ENCODE data around the gene VAPB. TPM values are rescaled to one million over a fixed set of nuclear protein-coding genes. Genes with fewer than 3 reads are reported as not detected.

Gene VAPB
- total and polyA plus RNA-seq, 2 donors from 2014 or later, result 49.3 to 60.4 TPM

GRCh38 chr20:58441723-58442122 is 52.7 kb downstream of the VAPB start:
- Histone ChIP-seq H3K4me3 (ENCODE audit: low read length in 3 of 3) (no peak overlapping the region), H3K9me3 (ENCODE audit: control insufficient read depth in 2 of 3, insufficient read depth in 1 of 3, low read length in 3 of 3) (no peaks in the 10 kb centered on the region), H3K27ac (ENCODE audit: low read depth in 2 of 2, low read length in 2 of 2) (no peak overlapping the region), H3K4me1 (ENCODE audit: control insufficient read depth in 2 of 3, insufficient read depth in 2 of 3, low read depth in 1 of 3, low read length in 3 of 3) (peaks cover 0 to 13% (median 8%) of the 10 kb centered on the region in 3 donors), H3K9ac (ENCODE audit: low read length in 3 of 3) (no peak overlapping the region), H3K27me3 (ENCODE audit: control insufficient read depth, insufficient read depth, low read length) (no peaks in the 10 kb centered on the region), H3K36me3 (ENCODE audit: control insufficient read depth in 2 of 3, insufficient read depth in 3 of 3, low read length in 3 of 3) (peaks cover 0 to 4% (median 3%) of the 10 kb centered on the region in 3 donors)
- FAIRE-seq (no peak), DNase-seq (no peak)
- intact Hi-C loops (cut with DNase I), result no loop called here
- TF ChIP-seq CTCF (IDR thresholded peaks at IDR 0.05; ENCODE audit: borderline replicate concordance, extremely low read depth, insufficient read depth), result no peak

- H3K36me3 ChIP-seq (ENCODE audit: control insufficient read depth in 2 of 3, insufficient read depth in 3 of 3, low read length in 3 of 3), result peaks cover 0 to 5% (median 4%) of the 10 kb centered on the region in 3 donors
- no peaks in the 10 kb centered on the region for H3K27me3 ChIP-seq (ENCODE audit: control insufficient read depth, insufficient read depth, low read length)
- DNase-seq (no peak), FAIRE-seq (no peak)
- no peak overlapping the region for H3K9ac ChIP-seq (ENCODE audit: low read length in 3 of 3)
- intact Hi-C loops (cut with DNase I), result no loop called here
- H3K4me3 ChIP-seq (ENCODE audit: low read length in 3 of 3), result no peak overlapping the region
- H3K9me3 ChIP-seq (ENCODE audit: control insufficient read depth in 2 of 3, insufficient read depth in 1 of 3, low read length in 3 of 3), result no peaks in the 10 kb centered on the region
- peaks cover 0 to 5% (median 3%) of the 10 kb centered on the region in 3 donors for H3K4me1 ChIP-seq (ENCODE audit: control insufficient read depth in 2 of 3, insufficient read depth in 2 of 3, low read depth in 1 of 3, low read length in 3 of 3)
- no peak overlapping the region for H3K27ac ChIP-seq (ENCODE audit: low read depth in 2 of 2, low read length in 2 of 2)
- no peak for TF ChIP-seq CTCF (IDR thresholded peaks at IDR 0.05; ENCODE audit: borderline replicate concordance, extremely low read depth, insufficient read depth)
Observed at GRCh38 chr20:58444746-58445255, 55.8 kb downstream of the VAPB start.

GRCh38 chr20:58446264-58446959 is 57.4 kb downstream of the VAPB start:
- FAIRE-seq (no peak), DNase-seq (no peak)
- TF ChIP-seq CTCF (IDR thresholded peaks at IDR 0.05; ENCODE audit: borderline replicate concordance, extremely low read depth, insufficient read depth), result no peak
- Histone ChIP-seq H3K27me3 (ENCODE audit: control insufficient read depth, insufficient read depth, low read length) (no peaks in the 10 kb centered on the region), H3K4me3 (ENCODE audit: low read length in 3 of 3) (no peak overlapping the region), H3K4me1 (ENCODE audit: control insufficient read depth in 2 of 3, insufficient read depth in 2 of 3, low read depth in 1 of 3, low read length in 3 of 3) (peaks cover 0 to 5% (median 3%) of the 10 kb centered on the region in 3 donors), H3K9me3 (ENCODE audit: control insufficient read depth in 2 of 3, insufficient read depth in 1 of 3, low read length in 3 of 3) (no peaks in the 10 kb centered on the region), H3K27ac (ENCODE audit: low read depth in 2 of 2, low read length in 2 of 2) (no peak overlapping the region), H3K9ac (ENCODE audit: low read length in 3 of 3) (no peak overlapping the region), H3K36me3 (ENCODE audit: control insufficient read depth in 2 of 3, insufficient read depth in 3 of 3, low read length in 3 of 3) (peaks cover 0 to 5% (median 4%) of the 10 kb centered on the region in 3 donors)
- intact Hi-C loops (cut with DNase I), result no loop called here
